Mucosa of rectum (tissue), 2 donors: ENCODE data around the gene RNF5.

ENCODE experiments used
- H3K27ac ChIP-seq, 2 donors: one replicate each; pipeline ENCODE4 v1.7.0; 2013; ENCODE audit warnings: inconsistent platforms in 2 of 2, low read depth in 2 of 2, low read length in 2 of 2
- H3K27me3 ChIP-seq, 2 donors: one replicate each; pipeline ENCODE4 v1.7.0; 2013; ENCODE audit warnings: low read length in 2 of 2; ENCODE audit not compliant: control insufficient read depth in 2 of 2, insufficient read depth in 2 of 2
- H3K36me3 ChIP-seq, 2 donors: one replicate each; pipeline ENCODE4 v1.7.0; 2013; ENCODE audit warnings: low read length in 2 of 2; ENCODE audit not compliant: control insufficient read depth in 2 of 2, insufficient read depth in 2 of 2
- H3K4me1 ChIP-seq, 2 donors: one replicate each; pipeline ENCODE4 v1.7.0; 2013; ENCODE audit warnings: low read length in 2 of 2, mild to moderate bottlenecking in 1 of 2; ENCODE audit not compliant: control insufficient read depth in 2 of 2, insufficient read depth in 2 of 2
- H3K4me3 ChIP-seq, 2 donors: one replicate each; pipeline ENCODE4 v1.7.0; 2013; ENCODE audit warnings: low read length in 2 of 2
- H3K9ac ChIP-seq, 2 donors: one replicate each; pipeline ENCODE4 v1.7.0; 2013; ENCODE audit warnings: low read length in 2 of 2, low read depth in 1 of 2, mild to moderate bottlenecking in 1 of 2
- H3K9me3 ChIP-seq, 2 donors: one replicate each; pipeline ENCODE4 v1.7.0; 2013; ENCODE audit warnings: low read length in 2 of 2; ENCODE audit not compliant: control insufficient read depth in 2 of 2
- donor health status: healthy.
- donor health status: Normal muscosa, but diverticular disease.

RNF5 gene

GRCh38 chr6:32166411-32167061 is 11.7 kb upstream of the RNF5 start:
- Histone ChIP-seq H3K4me3 (no peak overlapping the region), H3K4me1 (no peaks in the 10 kb centered on the region), H3K27me3 (no peaks in the 10 kb centered on the region), H3K9ac (no peak overlapping the region), H3K27ac (no peak overlapping the region), H3K9me3 (no peaks in the 10 kb centered on the region), H3K36me3 (peaks cover 28 to 48% of the 10 kb centered on the region in 2 donors)

- Histone ChIP-seq H3K27me3 (no peaks in the 10 kb centered on the region), H3K9me3 (no peaks in the 10 kb centered on the region), H3K9ac (no peak overlapping the region), H3K4me3 (no peak overlapping the region), H3K27ac (no peak overlapping the region), H3K4me1 (no peaks in the 10 kb centered on the region), H3K36me3 (peaks cover 28 to 48% of the 10 kb centered on the region in 2 donors)
These were observed 10.9 kb upstream of the RNF5 start for GRCh38 chr6:32167154-32167760.

GRCh38 chr6:32167761-32168262 is 10.4 kb upstream of the RNF5 start:
- Histone ChIP-seq H3K4me3 (no peak overlapping the region), H3K9ac (no peak overlapping the region), H3K9me3 (no peaks in the 10 kb centered on the region), H3K27me3 (no peaks in the 10 kb centered on the region), H3K36me3 (peaks cover 25 to 48% of the 10 kb centered on the region in 2 donors), H3K4me1 (no peaks in the 10 kb centered on the region), H3K27ac (no peak overlapping the region)

GRCh38 chr6:32168350-32168749 is 9.9 kb upstream of the RNF5 start:
- peaks cover 25 to 48% of the 10 kb centered on the region in 2 donors for H3K36me3 ChIP-seq

GRCh38 chr6:32168807-32169591 is 9.2 kb upstream of the RNF5 start:
- H3K4me1 ChIP-seq, result no peaks in the 10 kb centered on the region
- no peak overlapping the region for H3K4me3 ChIP-seq
- peaks cover 25 to 48% of the 10 kb centered on the region in 2 donors for H3K36me3 ChIP-seq
- no peaks in the 10 kb centered on the region for H3K9me3 ChIP-seq
- no peak overlapping the region for H3K9ac ChIP-seq
- H3K27me3 ChIP-seq, result no peaks in the 10 kb centered on the region
- H3K27ac ChIP-seq, result no peak overlapping the region

More at GRCh38 chr6:32168350-32168749, 9.9 kb upstream of the RNF5 start:
- H3K27ac ChIP-seq, result no peak overlapping the region
- H3K9ac ChIP-seq, result no peak overlapping the region
- H3K4me3 ChIP-seq, result no peak overlapping the region
- no peaks in the 10 kb centered on the region for H3K4me1 ChIP-seq
- H3K27me3 ChIP-seq, result no peaks in the 10 kb centered on the region
- no peaks in the 10 kb centered on the region for H3K9me3 ChIP-seq

- no peak overlapping the region for H3K4me3 ChIP-seq
- H3K27ac ChIP-seq, result no peak overlapping the region
- H3K9me3 ChIP-seq, result no peaks in the 10 kb centered on the region
- no peaks in the 10 kb centered on the region for H3K27me3 ChIP-seq
- peaks cover 25 to 48% of the 10 kb centered on the region in 2 donors for H3K36me3 ChIP-seq
- no peak overlapping the region for H3K9ac ChIP-seq
- peaks cover 6 to 8% of the 10 kb centered on the region in 2 donors for H3K4me1 ChIP-seq
These were observed 7.9 kb upstream of the RNF5 start for GRCh38 chr6:32170294-32170693.

GRCh38 chr6:32171234-32171633 is 7.0 kb upstream of the RNF5 start:
- Histone ChIP-seq H3K27ac (no peak overlapping the region), H3K36me3 (peaks cover 25 to 45% of the 10 kb centered on the region in 2 donors), H3K9ac (no peak overlapping the region), H3K27me3 (no peaks in the 10 kb centered on the region), H3K4me3 (no peak overlapping the region), H3K9me3 (no peaks in the 10 kb centered on the region), H3K4me1 (peaks cover 12 to 13% of the 10 kb centered on the region in 2 donors)

- Histone ChIP-seq H3K4me1 (peaks cover 24 to 25% of the 10 kb centered on the region in 2 donors), H3K27me3 (no peaks in the 10 kb centered on the region), H3K9me3 (no peaks in the 10 kb centered on the region), H3K4me3 (no peak overlapping the region), H3K27ac (no peak overlapping the region), H3K36me3 (peaks cover 15 to 29% of the 10 kb centered on the region in 2 donors), H3K9ac (no peak overlapping the region)
These were observed 5.0 kb upstream of the RNF5 start for GRCh38 chr6:32173051-32173727.

GRCh38 chr6:32174416-32174815 is 3.8 kb upstream of the RNF5 start:
- Histone ChIP-seq H3K4me3 (no peak overlapping the region), H3K27ac (no peak overlapping the region), H3K9ac (no peak overlapping the region), H3K36me3 (peaks cover 7 to 18% of the 10 kb centered on the region in 2 donors), H3K4me1 (peaks cover 32 to 33% of the 10 kb centered on the region in 2 donors), H3K27me3 (no peaks in the 10 kb centered on the region), H3K9me3 (no peaks in the 10 kb centered on the region)
